ENCODE data around the gene DARS1.
"Not testable (repeated sequence)": the region's sequence is repeated elsewhere in the genome, so short reads cannot be mapped to it uniquely, and the experiment has no call there.

DARS1 gene

GRCh38 chr2:135885709-135886108 is 99.7 kb downstream of the DARS1 start:
- DNase-seq (ENCODE audit: low read depth) = no peak

GRCh38 chr2:135882415-135882814 is 103.0 kb downstream of the DARS1 start:
- no peak for DNase-seq (ENCODE audit: low read depth)

GRCh38 chr2:135876770-135877169 is 108.7 kb downstream of the DARS1 start:
- not testable (repeated sequence) for DNase-seq (ENCODE audit: low read depth)

GRCh38 chr2:135876066-135876711 is 109.2 kb downstream of the DARS1 start, which contains the start of gene MCM6:
Gene MCM6, minus strand, starts transcription at chr2:135876443. Its CDS starts 78 bp downstream, at chr2:135876365.
- DNase-seq (ENCODE audit: low read depth) = peak; percentile 96

- DNase-seq (ENCODE audit: low read depth) = peak; percentile 62
Observed at GRCh38 chr2:135875491-135876065, 109.8 kb downstream of the DARS1 start.

- no peak for DNase-seq (ENCODE audit: low read depth)
Observed at GRCh38 chr2:135874777-135875365, 110.6 kb downstream of the DARS1 start.

GRCh38 chr2:135870571-135870970 is 114.9 kb downstream of the DARS1 start:
- no peak for DNase-seq (ENCODE audit: low read depth)

- no peak for DNase-seq (ENCODE audit: low read depth)
Observed at GRCh38 chr2:135863233-135863632, 122.2 kb downstream of the DARS1 start.

GRCh38 chr2:135862718-135863117 is 122.7 kb downstream of the DARS1 start:
- DNase-seq (ENCODE audit: low read depth) = no peak
